GM10266 (cell line): ENCODE results near the gene VPS26A.

ENCODE experiments used
- DNase-seq: peaks from one replicate; pipeline ENCODE4 v3.0.0; 2012; ENCODE audit errors: extremely low spot score
- CTCF ChIP-seq: IDR thresholded peaks from 2 replicates; pipeline ENCODE4 v1.5.1; 2012; ENCODE audit warnings: mild to moderate bottlenecking, low read depth; ENCODE audit not compliant: control insufficient read depth, insufficient read depth; ENCODE audit errors: missing control alignments

VPS26A gene

GRCh38 chr10:69088471-69088769 lies 35.6 kb upstream of the VPS26A start:
- TF ChIP-seq CTCF: no peak
- DNase-seq: no peak

- peak; percentile 47 for DNase-seq
- TF ChIP-seq CTCF: no peak
Observed at GRCh38 chr10:69088801-69089501, 35.0 kb upstream of the VPS26A start.

- peak; percentile 60 for DNase-seq
- TF ChIP-seq CTCF: no peak
Observed at GRCh38 chr10:69089638-69090599, 34.1 kb upstream of the VPS26A start.

- no peak for DNase-seq
- TF ChIP-seq CTCF: no peak
Observed at GRCh38 chr10:69090685-69091084, 33.3 kb upstream of the VPS26A start.

GRCh38 chr10:69091143-69091651 lies 32.8 kb upstream of the VPS26A start:
- no peak for TF ChIP-seq CTCF
- no peak for DNase-seq

- peak; percentile 51 for DNase-seq
- TF ChIP-seq CTCF: peak; percentile 56
Observed at GRCh38 chr10:69092959-69093850, 30.8 kb upstream of the VPS26A start.
